Activated CD8-positive, alpha-beta memory T cell treated with anti-CD3 and anti-CD28 coated beads, Interleukin-2, amount 50 U/mL, for 24 hours (primary cell): ENCODE results near the gene CNPY1.

ENCODE experiments used
- DNase-seq: peaks from one replicate; pipeline ENCODE4 v3.0.0-alpha.2; 2020; ENCODE audit errors: extremely low read depth

Gene CNPY1

GRCh38 chr7:155489158-155489840 is 57.1 kb downstream of the CNPY1 start:
- no peak for DNase-seq

- no peak for DNase-seq
These were observed 57.8 kb downstream of the CNPY1 start for GRCh38 chr7:155488483-155489127.

GRCh38 chr7:155487509-155488482 is 58.6 kb downstream of the CNPY1 start:
- no peak for DNase-seq

DNA sequence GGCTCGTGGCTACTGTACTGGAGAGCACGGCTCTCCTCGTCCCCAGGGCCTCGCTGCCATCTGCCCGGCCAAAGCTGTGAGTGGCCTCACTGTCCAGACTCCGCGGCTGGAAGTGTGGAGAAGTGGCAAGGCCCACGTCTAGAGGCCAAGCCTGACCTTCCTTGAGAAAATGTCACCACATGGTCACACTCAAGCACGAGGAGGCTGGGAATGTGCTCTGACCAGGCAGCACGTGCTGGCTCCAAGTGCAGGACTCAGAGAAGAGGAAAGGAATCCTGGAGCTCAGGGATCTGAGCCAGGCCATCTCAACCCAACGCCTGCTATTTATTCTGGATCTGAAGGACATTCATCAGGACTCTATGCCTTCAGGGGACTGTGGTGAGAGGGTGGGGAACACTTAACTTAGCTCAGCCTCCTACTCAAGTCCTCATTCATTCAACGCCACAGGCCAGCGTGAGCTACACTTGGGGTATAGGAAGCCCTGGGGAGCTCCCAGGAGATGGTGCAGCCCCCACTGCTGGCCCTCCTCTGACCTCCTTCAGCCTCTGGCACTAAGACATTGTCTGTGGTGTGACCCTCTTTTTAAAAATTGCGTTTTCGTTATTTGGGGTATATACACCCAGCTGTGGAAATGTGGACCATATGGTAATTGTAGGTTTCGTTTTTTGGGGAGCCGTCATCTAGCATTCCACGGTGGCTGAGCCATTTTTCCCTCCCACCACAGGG is 59.4 kb downstream of the CNPY1 start:
- no peak for DNase-seq

- DNase-seq, result no peak
These were observed 61.6 kb downstream of the CNPY1 start for GRCh38 chr7:155484483-155485399.

GRCh38 chr7:155483868-155484325 is 62.5 kb downstream of the CNPY1 start:
- no peak for DNase-seq

GRCh38 chr7:155483245-155483644 is 63.1 kb downstream of the CNPY1 start:
- no peak for DNase-seq

DNA sequence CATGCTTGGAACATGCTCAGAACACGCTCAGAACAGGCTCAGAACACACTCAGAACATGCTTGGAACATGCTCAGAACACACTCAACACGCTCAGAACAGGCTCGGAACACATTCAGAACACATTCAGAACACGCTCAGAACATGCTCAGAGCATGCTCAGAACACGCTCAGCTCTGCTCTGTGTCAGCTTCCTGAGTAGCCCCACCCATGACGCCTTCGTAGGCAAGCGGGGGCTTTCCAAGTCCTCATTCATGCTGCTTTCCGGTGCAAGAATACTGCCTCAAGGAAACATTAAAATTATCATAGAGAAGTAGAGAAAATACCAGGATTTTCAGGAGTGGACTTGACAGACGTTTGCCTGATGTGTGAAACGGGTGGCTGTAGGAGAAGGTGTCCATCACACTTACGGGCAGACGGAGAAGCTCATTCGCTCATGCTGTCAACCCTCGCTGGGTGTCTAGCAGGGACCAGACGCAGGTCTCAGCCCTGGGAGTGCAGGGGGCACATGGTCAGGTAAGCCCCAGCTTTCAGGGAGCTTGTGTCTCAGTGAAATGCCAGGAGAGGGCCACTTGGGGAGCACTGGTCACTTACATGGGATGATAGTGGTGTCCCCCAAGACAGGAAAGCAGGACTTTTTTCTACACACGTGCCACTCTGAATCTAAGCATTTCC is 63.7 kb downstream of the CNPY1 start:
- no peak for DNase-seq

GRCh38 chr7:155481764-155482163 is 64.6 kb downstream of the CNPY1 start:
- DNase-seq, result no peak

DNA sequence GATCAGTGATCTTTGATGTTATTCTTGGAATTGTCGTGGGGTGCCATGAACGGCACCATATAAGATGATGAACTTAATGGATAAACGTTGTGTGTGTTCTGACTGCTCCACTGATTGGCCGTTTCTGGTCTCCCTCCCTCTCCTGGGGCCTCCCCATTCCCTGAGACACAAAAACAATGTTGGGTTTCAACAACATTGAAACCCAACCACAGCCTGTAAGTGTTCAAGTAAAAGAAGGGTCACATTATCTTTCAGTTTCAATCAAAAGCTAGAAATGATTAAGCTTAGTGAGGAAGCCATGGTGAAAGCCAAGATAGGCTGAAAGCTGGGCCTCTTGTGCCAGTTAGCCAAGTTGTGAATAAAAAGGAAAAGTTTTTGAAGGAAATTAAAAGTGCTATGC is 68.9 kb downstream of the CNPY1 start:
- DNase-seq, result no peak

DNA sequence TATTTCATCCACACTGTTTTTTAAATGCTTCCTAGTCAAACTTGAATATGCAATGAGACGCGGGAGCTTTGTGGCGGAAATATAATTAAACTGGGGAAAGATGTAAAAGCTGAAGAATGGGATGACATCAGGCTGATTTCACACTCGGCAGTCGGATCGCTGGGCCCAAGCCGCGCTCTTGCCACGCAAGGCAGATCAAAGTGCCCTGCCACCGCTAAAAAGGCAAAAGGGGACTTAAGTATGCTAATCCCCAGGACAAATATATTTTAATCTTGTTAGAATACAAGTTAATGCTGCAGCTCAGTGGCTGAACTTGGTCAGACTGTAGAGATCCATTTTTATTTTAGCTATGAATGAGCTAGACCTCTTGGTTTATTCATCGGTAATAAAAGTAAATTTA is 74.6 kb downstream of the CNPY1 start:
- no peak for DNase-seq

DNA sequence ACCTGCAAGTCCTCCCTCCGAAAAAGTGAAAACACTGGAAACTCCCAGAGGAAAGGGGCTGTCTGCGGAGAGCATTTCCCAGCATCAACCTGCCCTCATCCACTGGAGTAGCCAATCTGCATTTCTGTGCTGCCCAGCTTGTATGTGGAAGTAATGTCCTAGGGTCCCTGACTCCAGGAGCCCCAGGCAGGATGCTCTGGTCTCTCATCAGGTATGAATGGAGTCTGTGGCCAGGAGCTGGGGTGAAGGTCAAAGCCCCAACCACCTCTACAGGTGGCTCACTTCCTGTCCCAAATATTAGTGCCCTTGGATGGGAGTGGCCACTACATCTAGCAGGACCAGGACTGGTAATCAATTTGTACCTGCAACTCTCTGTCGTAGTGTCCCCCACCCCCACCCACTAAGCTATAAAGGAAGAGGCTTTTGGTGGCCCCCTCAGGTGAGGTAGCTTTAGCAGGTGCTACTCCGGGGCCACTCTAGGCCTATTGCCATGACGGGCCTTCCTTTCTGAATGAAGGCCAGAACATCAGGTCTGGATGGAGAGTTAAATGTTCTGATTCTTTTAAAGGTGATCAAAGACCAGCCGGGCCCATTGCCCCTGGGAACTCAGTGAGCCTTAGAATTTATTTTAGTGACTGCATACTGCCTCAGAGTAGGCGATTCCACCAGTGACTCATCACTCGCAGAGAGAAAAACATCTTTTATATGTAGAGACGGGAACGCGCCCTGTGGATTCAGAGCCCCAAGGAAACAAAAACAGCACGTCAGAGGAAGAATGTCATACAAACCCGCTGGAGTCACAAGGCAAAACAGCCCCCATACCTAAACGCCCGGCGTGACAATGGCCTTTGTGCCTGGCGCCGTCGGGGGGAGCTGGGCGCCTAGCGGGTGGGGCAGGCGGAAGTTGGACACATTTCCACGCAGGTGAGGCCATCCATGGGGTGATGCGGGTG is 75.4 kb downstream of the CNPY1 start:
- DNase-seq, result no peak

DNA sequence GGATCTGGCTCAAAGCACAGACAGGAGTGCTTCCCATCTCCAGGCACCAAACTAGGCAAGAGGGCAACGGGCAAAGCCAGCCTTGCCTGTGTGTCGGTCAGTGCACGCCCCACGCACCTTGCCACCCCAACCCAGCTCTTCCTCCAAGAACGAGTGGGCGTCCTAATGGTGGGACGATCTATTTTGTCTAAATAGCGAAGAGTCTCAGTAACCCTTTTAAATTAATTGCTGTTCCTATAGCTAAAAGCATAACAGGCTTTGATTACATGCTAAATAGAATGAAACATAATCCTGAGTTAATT is 76.2 kb downstream of the CNPY1 start:
- DNase-seq, result no peak

- DNase-seq, result no peak
These were observed 76.8 kb downstream of the CNPY1 start for GRCh38 chr7:155469311-155470185.

DNA sequence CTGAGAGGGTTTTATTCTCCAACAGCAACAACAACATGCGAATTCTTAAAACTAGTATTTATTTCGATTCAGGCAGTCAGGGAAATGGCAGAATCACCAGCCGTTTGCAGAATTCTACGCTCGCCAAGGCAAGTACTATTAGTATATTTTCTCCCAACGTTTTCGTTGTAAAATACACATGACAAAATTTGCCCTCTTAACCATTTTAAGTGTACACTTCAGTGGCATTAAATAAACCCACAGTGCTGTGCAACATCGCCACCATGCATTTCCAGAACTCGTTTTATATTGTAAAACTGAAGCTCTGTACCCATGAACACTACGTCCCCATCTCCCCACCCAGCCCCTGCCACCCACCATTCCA is 77.6 kb downstream of the CNPY1 start:
- no peak for DNase-seq

DNA sequence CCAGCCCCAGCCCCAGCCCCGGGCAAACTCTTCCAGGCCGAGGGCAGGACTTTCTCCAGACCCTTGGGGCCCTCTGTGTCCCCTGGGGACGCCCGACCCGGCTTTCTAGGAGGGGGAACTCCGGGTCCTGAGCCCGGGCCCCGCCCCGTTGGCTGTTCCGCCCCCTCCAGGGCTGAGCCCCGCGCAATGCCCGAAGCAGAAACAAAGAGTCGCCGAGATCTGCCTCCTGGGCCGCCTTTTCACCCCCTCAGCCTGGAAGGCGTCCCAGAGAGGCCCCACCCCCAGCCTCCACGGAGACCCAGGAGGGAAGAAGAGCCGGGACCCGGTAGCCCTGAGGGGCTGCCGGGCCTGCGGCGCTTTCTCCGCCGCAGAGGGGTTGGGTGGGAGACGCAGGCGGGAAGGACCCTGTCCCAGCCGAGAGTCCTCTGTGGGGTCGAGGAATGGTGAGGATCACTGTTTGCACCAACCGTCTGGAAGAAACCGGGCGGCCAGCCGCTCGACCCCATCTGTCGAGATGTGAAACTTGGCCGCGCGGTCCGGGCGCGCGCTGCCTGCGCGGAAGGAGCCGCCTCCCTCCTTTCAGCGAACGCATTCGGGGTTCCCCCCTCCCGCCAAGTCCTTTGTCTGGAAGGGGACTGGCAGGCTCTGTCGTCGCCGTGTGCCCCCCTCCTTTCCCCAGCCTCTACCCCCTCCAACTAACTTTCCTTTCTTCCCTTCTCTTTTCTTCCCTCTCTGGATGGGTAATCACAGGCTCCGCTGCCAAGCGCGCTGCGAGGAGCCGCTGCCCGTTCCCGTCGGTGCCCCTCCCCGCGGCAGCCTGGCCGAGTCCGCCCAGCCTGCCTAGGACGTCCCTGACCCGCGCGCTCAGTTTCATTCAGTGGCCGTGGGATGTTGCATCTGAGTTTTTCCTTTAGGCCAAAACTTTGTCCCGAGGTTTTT is 78.2 kb downstream of the CNPY1 start:
- no peak for DNase-seq
